Keratinocyte (primary cell): ENCODE data around the gene NOP16.

Experiments used
- CTCF ChIP-seq, 3 experiments: IDR thresholded peaks in 1 of 3; conservative IDR thresholded peaks in 1 of 3; optimal IDR thresholded peaks in 1 of 3; 2 replicates in 2 of 3; 3 replicates in 1 of 3; pipeline versions ENCODE3 to v1.5.1; 2011; ENCODE audit warnings: low read length in 3 of 3, mild to moderate bottlenecking in 3 of 3, moderate library complexity in 2 of 3, control low read depth in 1 of 3, inconsistent platforms in 1 of 3; ENCODE audit not compliant: insufficient read depth in 2 of 3; ENCODE audit errors: extremely low read depth in 1 of 3
- EZH2 ChIP-seq: IDR thresholded peaks from one replicate; pipeline ENCODE4 v1.6.1; 2012; ENCODE audit warnings: inconsistent platforms, mild to moderate bottlenecking, low read length, moderate library complexity

GRCh38 chr5:176342158-176342483, 46.3 kb downstream of the NOP16 start:
- no peak for TF ChIP-seq CTCF (optimal IDR thresholded peaks at IDR 0.05 in 1 of 3, IDR thresholded peaks at IDR 0.05 in 1 of 3, conservative IDR thresholded peaks at IDR 0.05 in 1 of 3; ENCODE audit: extremely low read depth in 1 of 3, insufficient read depth in 2 of 3, low read length in 3 of 3)
- no peak for TF ChIP-seq EZH2
